Measurements from ENCODE around the gene NBDY.
"Not testable (repeated sequence)": the region's sequence is repeated elsewhere in the genome, so short reads cannot be mapped to it uniquely, and the experiment has no call there.

The NBDY gene, protein sequence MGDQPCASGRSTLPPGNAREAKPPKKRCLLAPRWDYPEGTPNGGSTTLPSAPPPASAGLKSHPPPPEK

GRCh38 chrX:56729152-56729850, at the start of gene NBDY:
TSS of gene NBDY (plus strand) at chrX:56729243. CDS start at chrX:56729354, 111 bp downstream.
- DNase-seq (ENCODE audit: low read depth in 2 of 2): peak; percentile 13

DNA sequence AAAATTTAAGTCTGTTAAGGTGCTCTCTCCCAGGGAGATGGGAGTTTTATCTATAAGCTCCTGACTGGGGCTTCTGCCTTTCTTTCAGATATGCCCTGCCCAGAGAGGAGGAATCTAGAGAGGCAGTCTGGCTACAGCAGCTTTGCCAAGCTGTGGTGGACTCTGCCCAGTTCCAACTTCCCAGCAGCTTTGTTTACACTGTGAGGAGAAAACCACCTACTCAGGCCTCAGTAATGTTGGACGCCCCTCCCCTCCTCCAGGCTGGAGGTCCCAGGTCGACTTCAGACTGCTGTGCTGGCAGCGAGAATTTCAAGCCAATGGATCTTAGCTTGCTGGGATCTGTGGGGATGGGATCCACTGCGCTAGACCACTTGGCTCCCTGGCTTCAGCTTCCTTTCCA, 24.5 kb upstream of the NBDY start:
- not testable (repeated sequence) for DNase-seq (ENCODE audit: low read depth in 2 of 2)

DNA sequence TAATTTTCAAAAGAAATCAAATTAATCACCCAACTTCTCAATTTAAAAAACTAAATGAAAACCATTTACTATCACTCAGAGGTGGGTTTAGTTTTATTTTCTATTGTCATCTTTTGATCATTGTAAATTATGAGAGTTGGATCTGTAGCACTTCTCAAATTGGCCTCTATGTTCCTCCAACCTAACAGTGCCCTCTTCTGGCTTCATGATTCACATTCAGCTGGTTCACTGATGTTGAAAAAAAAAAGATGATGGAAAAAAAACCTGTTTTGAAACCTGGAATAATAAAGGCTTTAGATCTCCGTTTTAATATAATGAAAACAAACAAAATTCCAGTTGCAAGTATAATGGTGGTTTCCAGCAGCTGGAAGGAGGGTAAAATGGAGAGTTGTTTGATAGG, 2.4 kb upstream of the NBDY start:
- no peak for DNase-seq (ENCODE audit: low read depth in 2 of 2)

GRCh38 chrX:56727531-56727930, 1.5 kb upstream of the NBDY start:
- no peak for DNase-seq (ENCODE audit: low read depth in 2 of 2)

GRCh38 chrX:56728321-56728720, 722 bp upstream of the NBDY start:
- no peak for DNase-seq (ENCODE audit: low read depth in 2 of 2)

DNA sequence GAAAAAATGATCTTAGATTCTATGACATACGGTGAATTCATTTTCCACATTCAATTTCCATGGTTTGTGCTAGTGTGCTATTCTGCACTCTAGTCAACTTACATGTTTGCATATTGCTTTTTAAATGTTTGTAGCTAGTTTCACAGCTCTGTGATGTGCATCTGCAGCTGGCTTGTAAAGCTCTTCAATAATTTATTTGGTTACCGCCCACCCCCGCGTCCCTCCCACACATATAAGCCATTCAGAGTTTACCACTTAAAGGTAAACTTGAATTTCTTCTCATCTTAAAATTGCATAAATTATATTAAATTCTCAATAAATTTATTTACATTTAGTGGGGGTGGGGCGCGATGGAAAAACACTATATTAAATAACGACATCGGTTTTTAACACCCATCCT, 291 bp upstream of the NBDY start:
- DNase-seq (ENCODE audit: low read depth in 2 of 2): no peak

- DNase-seq (ENCODE audit: low read depth in 2 of 2): peak in 1 of 2 donors; percentile 47
Observed at GRCh38 chrX:56733459-56734046, 4.5 kb downstream of the NBDY start.

DNA sequence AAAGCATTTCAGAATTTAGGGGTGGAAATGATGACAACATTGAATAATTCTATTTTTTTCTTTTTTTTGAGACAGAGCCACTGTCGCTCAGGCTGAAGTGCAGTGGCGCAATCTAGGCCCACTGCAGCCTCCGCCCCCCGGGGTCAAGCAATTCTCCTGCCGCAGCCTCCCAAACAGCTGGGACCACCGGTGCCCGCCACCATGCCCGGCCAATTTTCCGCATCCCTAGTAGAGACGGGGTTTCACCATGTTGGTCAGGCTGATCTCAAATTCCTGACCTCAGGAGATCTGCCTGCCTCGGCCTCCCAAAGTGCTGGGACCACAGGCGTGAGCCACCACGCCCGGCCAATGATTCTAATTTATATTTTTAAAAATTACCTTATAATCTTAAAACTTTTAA, 7.2 kb downstream of the NBDY start:
- DNase-seq (ENCODE audit: low read depth in 2 of 2): no peak

- DNase-seq (ENCODE audit: low read depth in 2 of 2): no peak
Observed at GRCh38 chrX:56738670-56739069, 9.6 kb downstream of the NBDY start.

GRCh38 chrX:56744996-56745395, 16.0 kb downstream of the NBDY start:
- DNase-seq (ENCODE audit: low read depth in 2 of 2): no peak

GRCh38 chrX:56746996-56747395, 18.0 kb downstream of the NBDY start:
- no peak for DNase-seq (ENCODE audit: low read depth in 2 of 2)

DNA sequence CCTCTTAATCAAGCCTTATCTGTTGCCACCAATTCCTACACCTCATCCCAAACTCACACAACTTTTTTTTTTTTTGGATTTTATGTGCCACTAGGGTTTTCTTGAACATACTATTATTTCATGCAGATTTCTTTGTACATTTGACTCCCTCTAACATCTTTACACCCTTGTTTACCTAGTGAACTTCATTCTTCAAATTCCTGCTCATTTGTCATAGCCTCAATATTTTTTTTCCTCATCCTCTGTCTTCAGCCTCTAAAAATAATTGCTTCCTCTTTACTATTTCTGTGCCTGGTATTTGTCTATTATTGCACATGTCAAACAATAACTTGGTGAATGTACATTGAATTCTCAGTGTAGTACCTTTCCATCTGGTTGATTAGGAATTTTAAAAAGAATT, 22.0 kb downstream of the NBDY start:
- DNase-seq (ENCODE audit: low read depth in 2 of 2): no peak

GRCh38 chrX:56757327-56757726, 28.3 kb downstream of the NBDY start:
- no peak for DNase-seq (ENCODE audit: low read depth in 2 of 2)

GRCh38 chrX:56758456-56758855, 29.4 kb downstream of the NBDY start:
- DNase-seq (ENCODE audit: low read depth in 2 of 2): no peak

- no peak for DNase-seq (ENCODE audit: low read depth in 2 of 2)
Observed at GRCh38 chrX:56759736-56760409, 30.8 kb downstream of the NBDY start.

DNA sequence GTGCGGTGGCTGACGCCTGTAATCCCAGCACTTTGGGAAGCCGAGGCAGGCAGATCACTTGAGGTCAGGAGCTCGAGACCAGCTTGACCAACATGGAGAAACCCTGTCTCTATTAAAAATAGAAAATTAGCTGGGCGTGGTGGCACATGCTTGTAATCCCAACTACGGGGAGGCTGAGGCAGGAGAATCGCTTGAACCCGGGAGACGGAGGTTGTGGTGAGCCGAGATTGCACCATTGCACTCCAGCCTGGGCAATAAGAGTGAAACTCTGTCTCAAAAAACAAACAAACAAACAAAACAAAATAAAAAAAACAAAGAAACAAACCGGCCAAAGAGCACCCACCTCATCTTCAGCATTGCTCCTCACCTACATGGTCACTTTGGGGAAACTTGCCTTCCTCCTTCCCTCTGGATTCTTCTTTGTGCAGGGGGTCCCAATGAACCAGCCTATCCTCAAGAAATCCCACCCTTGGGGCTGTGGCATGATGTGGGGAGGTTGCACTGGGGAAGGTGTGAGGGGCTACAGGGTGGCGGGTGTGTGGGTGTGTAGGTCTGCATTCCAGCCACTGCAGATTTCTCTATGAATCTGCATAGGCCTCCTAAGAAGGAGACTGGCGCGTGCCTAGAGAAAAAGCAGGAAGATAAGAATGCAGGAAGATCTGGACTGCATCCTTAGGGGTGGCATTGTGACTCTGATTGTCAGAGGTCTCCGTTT, 31.5 kb downstream of the NBDY start:
- DNase-seq (ENCODE audit: low read depth in 2 of 2): not testable (repeated sequence)

GRCh38 chrX:56761167-56761566, 32.1 kb downstream of the NBDY start:
- DNase-seq (ENCODE audit: low read depth in 2 of 2): no peak

- DNase-seq (ENCODE audit: low read depth in 2 of 2): no peak
Observed at GRCh38 chrX:56762220-56762619, 33.2 kb downstream of the NBDY start.

GRCh38 chrX:56762707-56763555, 33.9 kb downstream of the NBDY start:
- DNase-seq (ENCODE audit: low read depth in 2 of 2): no peak

GRCh38 chrX:56763556-56764152, 34.6 kb downstream of the NBDY start:
- peak in 1 of 2 donors; percentile 66 for DNase-seq (ENCODE audit: low read depth in 2 of 2)
